Measurements from ENCODE around the gene METAP1D. TPM values are rescaled to one million over a fixed set of nuclear protein-coding genes. Genes with fewer than 3 reads are reported as not detected.

The METAP1D gene
- polyA plus RNA-seq, 2 of the 4 experiments (the other 2 are of a cell fraction), result 7.3 to 13.3 TPM

GRCh38 chr2:172000696-172001361, 1.1 kb downstream of the METAP1D start:
- WGBS (ENCODE audit: missing lambda C conversion rate), result 93% methylated on average over 13 of the region's 13 CpGs
- POLR2A ChIA-PET, result interaction anchor here (1.9 kb wide), 1 partner anchor 21 kb away, joined by 4 read pairs; no protein-coding TSS in a partner anchor
- Histone ChIP-seq H3K27ac (peak overlapping the region; percentile 79 to 92; a peak in 5 of 6 replicates), H3K4me2 (peak overlapping the region; percentile 90), H3K4me3 (peak overlapping the region; percentile 64), H3K9me3 (no peaks in the 10 kb centered on the region), H3K4me1 (peaks cover 11% of the 10 kb centered on the region; the same call in 2 of the 3 replicates)
- TF ChIP-seq CBX2 (IDR thresholded peaks at IDR 0.05; ENCODE audit: borderline replicate concordance, low read depth) (no peak), RFX5 (IDR thresholded peaks at IDR 0.05) (no peak), JUNB (IDR thresholded peaks at IDR 0.05) (no peak), PBX3 (IDR thresholded peaks at IDR 0.05) (no peak), FOXS1 (CRISPR knock-in tag; IDR thresholded peaks at IDR 0.05) (no peak), POLR2AphosphoS2 (conservative IDR thresholded peaks at IDR 0.05; ENCODE audit: low read length) (no peak), POLR2A (IDR thresholded peaks at IDR 0.05; ENCODE audit: low read length) (no peak), PHF8 (IDR thresholded peaks at IDR 0.05; ENCODE audit: borderline replicate concordance, low read depth) (no peak), E2F6 (IDR thresholded peaks at IDR 0.05; ENCODE audit: borderline replicate concordance, low read depth) (no peak), ZC3H11A (IDR thresholded peaks at IDR 0.05) (no peak)
- ATAC-seq (no peak), DNase-seq (ENCODE audit: low read depth in 1 of 2, low spot score in 1 of 2) (no peak), FAIRE-seq (no peak)
- CTCF ChIA-PET, result interaction anchor here (1.1 kb wide), 1 partner anchor 106 kb away, joined by 4 read pairs; no protein-coding TSS in a partner anchor

GRCh38 chr2:172007372-172007771, 7.6 kb downstream of the METAP1D start:
- DNase-seq (ENCODE audit: low read depth in 1 of 2, low spot score in 1 of 2) (no peak), FAIRE-seq (no peak), ATAC-seq (no peak)
- H3K4me2 ChIP-seq, result no peak overlapping the region
- H3K9me3 ChIP-seq, result no peaks in the 10 kb centered on the region
- ChIA-PET CTCF (no interaction called here), POLR2A (no interaction called here)
- TF ChIP-seq GATA3 (IDR thresholded peaks at IDR 0.05; ENCODE audit: borderline replicate concordance), result no peak
- H3K4me1 ChIP-seq, result peaks cover 11% of the 10 kb centered on the region; the same call in 2 of the 3 replicates
- no peak overlapping the region for H3K27ac ChIP-seq
- no peak overlapping the region for H3K4me3 ChIP-seq
- 100% methylated on average over 1 of the region's 1 CpG for whole genome bisulfite sequencing (ENCODE audit: missing lambda C conversion rate)

- DNase-seq (ENCODE audit: low read depth in 1 of 2, low spot score in 1 of 2), result no peak
- FAIRE-seq, result no peak
These were observed 10.1 kb downstream of the METAP1D start for GRCh38 chr2:172009823-172010222.

More at GRCh38 chr2:172009823-172010222, 10.1 kb downstream of the METAP1D start:
- POLR2A ChIA-PET, result no interaction called here
- no peaks in the 10 kb centered on the region for H3K9me3 ChIP-seq
- CTCF ChIA-PET, result interaction anchor here (1.6 kb wide), 1 partner anchor 436 kb away, joined by 4 read pairs; no protein-coding TSS in a partner anchor
- TF ChIP-seq USF2 (IDR thresholded peaks at IDR 0.05) (no peak), SMC3 (IDR thresholded peaks at IDR 0.05) (no peak), POLR2AphosphoS2 (conservative IDR thresholded peaks at IDR 0.05; ENCODE audit: low read length) (no peak), PBX3 (IDR thresholded peaks at IDR 0.05) (no peak), MYC (IDR thresholded peaks at IDR 0.05; ENCODE audit: borderline replicate concordance, low read length) (no peak), POLR2A (IDR thresholded peaks at IDR 0.05; ENCODE audit: low read length) (no peak), RNF2 (IDR thresholded peaks at IDR 0.05; ENCODE audit: borderline replicate concordance, low read depth) (no peak), RCOR1 (IDR thresholded peaks at IDR 0.05; ENCODE audit: low read depth, low read length) (no peak), HOXB13 (CRISPR knock-in tag; IDR thresholded peaks at IDR 0.05; ENCODE audit: low read depth) (no peak), FOSL2 (IDR thresholded peaks at IDR 0.05) (no peak), FOSL2 (CRISPR knock-in tag; IDR thresholded peaks at IDR 0.05) (no peak), EHF (CRISPR knock-in tag; IDR thresholded peaks at IDR 0.05) (no peak), EHMT2 (IDR thresholded peaks at IDR 0.05; ENCODE audit: low read depth) (no peak), ELK1 (IDR thresholded peaks at IDR 0.05; ENCODE audit: low read depth, low read length) (no peak), RAD21 (conservative IDR thresholded peaks at IDR 0.05 in 1 of 2, IDR thresholded peaks at IDR 0.05 in 1 of 2) (no peak), JUNB (IDR thresholded peaks at IDR 0.05) (no peak), CHD2 (IDR thresholded peaks at IDR 0.05; ENCODE audit: low read length, partially characterized antibody) (no peak)
- H3K27ac ChIP-seq, result no peak overlapping the region
- WGBS (ENCODE audit: missing lambda C conversion rate), result 85% methylated on average over 4 of the region's 4 CpGs
- no peak overlapping the region for H3K4me2 ChIP-seq
- no peak overlapping the region for H3K4me3 ChIP-seq
- no peak for ATAC-seq
- H3K4me1 ChIP-seq, result peaks cover 11% of the 10 kb centered on the region; the same call in 2 of the 3 replicates
